Umbilical cord (tissue), 2 donors: ENCODE measurements around the gene PALLD. TPM values are rescaled to one million over a fixed set of nuclear protein-coding genes. Genes with fewer than 3 reads are reported as not detected.
"Not testable (repeated sequence)": the region's sequence is repeated elsewhere in the genome, so short reads cannot be mapped to it uniquely, and the experiment has no call there.

Source experiments
- DNase-seq: peaks from one replicate; pipeline ENCODE4 v3.0.0-alpha.2; 2015; ENCODE audit warnings: low spot score
- total RNA-seq: library from RNA; depleted of rRNA; stranded (reverse); fragments of >200 nt; gene quantifications from one replicate; pipeline ENCODE4 v1.2.3, GENCODE V29; 2014; ENCODE audit warnings: low replicate concordance; ENCODE audit not compliant: insufficient read depth

The PALLD gene
- total RNA-seq, 1 donor from 2014 or later: 441 TPM

DNA sequence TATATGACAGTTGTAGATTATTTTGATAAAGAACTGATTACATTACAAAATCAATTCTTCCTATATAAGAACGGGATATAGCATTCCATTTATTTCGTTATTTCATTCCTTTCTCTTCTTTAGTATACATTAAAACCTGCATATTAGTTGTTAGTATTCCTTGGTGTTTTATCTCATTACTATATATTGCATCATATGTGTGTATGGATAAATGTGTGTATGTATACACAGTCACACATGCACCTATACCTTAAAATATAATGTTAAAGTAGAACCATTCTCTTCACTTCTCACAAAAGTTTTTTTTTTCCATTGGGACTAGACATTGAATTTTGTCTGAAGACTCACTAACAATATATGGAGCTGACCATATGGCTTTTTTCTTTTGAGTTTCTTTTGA, 5.3 kb upstream of the PALLD start:
- no peak for DNase-seq

DNA sequence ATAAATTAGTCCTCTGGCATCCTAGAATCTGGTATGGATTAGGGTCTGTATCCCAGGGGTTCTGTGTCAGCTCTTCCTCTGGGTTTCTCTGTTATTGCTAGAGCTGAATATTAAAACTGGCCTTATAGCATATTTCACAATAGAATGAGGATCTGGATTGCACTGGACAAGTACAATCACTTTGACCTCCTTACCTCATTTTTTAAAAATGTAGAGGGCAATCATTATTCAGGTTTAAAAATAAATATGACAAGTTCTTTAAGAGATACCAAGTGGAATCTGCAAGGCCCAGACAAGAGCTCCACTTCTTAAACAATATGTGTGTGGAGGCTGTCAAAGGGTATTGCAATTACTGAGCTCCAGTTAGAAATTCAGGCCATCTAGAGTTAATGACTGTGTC, 1.4 kb downstream of the PALLD start:
- DNase-seq: peak; percentile 53

DNA sequence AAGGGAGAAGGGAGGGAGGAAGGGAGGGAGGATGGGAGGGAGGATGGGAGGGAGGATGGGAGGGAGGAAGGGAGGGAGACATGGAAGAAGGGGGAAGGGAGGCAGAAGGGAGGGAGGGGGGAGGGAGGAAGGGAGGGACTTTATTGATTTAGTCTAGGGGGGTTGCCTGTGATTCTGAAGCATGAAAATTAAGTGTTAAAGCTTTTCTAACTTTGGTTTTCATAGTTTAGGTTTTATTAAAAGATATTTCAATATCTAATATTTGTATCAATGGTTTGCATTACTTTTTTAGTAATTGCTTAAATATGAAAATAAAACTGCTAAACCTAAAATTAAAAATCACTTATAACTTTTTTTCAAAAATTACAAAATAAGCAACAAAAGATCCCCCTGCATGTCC, 2.4 kb downstream of the PALLD start:
- DNase-seq: no peak

DNA sequence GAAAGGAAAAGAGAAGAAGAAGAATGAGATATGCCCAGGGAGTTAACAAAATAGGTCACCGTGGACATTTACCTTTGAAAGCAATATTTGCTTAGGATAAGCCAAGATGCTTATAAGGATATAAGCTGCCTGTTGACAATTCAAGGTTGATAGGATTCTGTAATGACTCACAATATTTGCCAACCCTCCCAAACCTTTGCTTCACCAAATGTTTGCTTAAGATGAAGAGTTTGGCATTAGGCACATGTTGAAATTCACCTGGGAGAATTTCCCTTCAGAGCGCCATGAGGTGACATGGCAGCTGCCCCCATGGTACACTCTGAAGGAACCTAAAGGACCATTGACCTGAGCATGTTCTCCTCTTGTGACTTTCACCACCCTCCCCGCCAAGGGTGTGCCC, 4.6 kb downstream of the PALLD start:
- DNase-seq: no peak

DNA sequence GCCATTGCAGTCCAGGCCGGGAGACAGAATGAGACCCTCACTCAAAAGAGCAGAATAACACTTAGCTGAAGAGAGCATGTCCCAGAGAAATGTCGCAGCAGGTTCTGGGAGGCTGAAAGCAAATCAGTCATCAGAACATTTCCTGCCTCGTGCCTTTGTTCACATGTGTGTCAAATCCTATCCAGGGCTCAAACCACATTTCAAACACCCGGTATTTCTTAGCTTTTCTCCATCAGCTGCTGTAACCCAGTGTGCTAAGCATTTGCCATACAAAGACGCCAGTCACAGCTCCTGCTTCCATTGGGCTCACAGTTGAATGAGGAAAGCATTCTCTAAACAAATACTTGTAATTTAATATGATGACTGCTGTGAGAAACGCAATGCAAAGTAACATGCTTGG, 6.0 kb downstream of the PALLD start:
- no peak for DNase-seq

DNA sequence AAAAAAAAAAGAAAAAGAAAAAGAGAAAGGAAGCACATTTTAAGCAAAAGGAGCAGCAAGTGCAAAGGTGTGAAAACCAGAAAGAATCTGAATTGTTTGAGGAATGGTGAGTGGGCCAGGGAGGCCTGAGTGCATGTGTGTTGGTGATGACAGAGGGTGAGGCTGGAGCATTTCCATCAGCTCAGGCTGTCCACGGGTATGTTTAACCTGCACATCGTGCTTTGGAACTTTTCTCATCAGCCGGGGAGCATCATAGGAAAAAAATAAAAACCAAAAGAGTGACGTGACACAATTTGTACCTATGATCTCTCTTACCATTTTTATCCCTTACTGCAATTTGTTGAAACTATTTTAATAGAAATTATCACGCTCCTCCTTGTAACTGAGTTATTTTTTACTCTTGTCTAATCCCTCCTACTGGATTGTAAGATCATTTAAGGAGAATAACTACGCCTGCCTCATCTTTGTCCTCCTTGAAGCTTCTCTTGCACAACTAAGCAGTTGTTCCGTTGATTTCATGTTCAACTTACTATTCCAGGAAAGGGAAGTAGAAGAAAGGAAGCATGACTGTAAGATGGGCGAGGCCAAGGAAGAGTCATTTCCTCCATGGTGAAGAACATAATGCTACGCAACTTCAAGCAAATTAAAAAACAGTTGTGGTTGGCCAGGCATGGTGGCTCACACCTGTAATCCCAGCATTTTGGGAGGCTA, 7.0 kb downstream of the PALLD start:
- no peak for DNase-seq

DNA sequence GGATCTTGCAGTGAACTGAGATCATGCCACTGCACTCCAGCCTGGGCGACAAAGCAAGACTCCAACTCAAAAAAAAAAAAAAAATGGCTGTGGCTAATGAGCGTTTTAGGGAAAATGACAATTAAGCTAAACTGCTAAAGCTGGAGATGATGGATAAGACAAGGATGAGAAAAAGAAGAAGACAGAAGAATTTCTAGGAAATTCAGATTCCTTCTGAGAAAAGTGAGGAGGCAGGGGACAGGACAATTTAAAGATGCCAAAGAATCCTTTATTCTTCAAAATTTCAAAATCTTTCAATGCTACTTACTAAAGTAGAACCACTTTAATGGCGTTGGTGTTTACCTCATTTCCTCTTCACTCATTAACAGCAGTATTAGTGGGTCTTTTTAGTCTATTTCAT, 7.7 kb downstream of the PALLD start:
- DNase-seq: no peak

DNA sequence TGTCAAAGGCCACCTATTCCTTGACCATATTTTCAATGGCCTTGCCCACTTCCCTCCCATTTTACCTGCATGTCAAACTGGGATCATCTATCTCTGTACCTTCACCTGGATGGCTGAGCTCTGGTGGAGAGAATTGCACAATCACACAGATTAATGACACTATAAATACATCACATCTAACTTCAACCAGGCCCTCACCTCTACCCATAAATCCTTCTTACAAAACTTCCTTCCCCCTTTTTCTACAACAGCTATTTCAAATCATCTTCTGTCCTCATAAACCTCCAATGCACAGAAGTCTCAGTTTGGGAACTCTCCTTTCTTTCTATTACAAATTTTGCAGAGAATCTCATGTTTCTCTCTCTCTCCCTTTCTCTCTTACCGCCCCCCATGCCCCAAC, 9.2 kb downstream of the PALLD start:
- DNase-seq: no peak

DNA sequence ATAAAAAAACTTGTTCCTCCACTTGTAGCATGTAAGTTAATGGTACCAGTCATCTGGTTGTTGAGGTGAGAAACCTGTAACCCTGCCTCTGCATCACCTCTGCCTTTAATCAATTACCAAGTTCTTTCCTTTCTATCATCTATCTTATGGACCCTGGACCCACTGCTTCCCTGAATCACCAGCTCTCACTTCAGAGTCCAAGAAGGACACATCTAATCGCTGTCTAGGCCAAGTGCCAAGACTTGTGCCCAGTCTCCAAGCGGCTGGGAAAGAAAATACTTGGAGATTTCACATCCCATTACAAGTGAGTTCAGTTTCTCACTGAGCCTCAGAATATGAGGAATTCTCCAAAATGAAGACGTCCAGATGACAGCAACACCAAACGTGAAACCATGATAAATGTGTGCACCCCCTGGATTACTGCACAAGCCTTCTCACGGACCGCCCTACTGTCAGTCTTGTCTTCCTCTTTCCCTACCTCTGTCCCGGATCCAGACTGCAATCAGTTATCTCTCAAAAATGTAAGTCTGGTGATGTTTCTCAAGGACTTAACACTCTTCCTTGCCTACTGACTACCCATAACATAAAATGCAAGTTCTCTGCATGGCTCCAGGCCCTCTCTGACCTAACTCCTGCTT, 10.4 kb downstream of the PALLD start:
- no peak for DNase-seq

DNA sequence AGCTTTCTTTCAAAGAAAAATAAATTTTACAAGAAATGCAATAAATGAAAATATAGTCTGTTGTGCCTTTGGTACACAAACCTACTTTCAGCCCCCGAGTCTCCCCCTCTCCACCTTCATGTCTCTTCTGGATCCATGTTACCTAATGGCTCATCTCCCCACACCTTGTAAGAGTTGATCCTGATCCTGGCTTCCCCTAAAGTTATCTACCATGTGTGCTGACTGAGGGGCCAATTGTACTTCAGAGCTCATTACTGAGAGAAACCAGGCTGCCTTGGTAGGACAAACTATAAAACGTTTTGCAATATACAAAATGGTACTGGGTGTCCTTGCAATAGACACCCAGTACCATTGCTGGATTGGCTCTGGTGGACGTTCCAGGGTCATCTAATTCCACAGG, 11.8 kb downstream of the PALLD start:
- no peak for DNase-seq

DNA sequence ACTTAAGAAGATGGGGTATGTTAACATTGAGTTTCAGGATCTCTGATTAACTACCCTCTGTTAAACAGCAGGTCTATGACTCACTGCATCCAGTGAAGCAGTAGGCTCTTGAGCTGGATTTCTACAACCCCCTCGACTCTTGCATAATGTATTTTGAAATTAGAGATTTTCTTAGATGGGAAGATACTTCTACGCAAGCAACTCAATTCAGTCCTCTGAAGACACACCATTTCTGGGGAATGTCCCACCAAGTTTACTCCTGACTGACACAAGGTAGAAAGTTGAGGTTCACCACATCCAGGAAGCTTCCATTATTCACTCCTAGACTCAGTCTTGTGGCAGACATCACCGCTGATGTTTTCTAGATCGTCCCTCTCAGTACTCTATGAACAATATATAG, 12.9 kb downstream of the PALLD start:
- DNase-seq: no peak

DNA sequence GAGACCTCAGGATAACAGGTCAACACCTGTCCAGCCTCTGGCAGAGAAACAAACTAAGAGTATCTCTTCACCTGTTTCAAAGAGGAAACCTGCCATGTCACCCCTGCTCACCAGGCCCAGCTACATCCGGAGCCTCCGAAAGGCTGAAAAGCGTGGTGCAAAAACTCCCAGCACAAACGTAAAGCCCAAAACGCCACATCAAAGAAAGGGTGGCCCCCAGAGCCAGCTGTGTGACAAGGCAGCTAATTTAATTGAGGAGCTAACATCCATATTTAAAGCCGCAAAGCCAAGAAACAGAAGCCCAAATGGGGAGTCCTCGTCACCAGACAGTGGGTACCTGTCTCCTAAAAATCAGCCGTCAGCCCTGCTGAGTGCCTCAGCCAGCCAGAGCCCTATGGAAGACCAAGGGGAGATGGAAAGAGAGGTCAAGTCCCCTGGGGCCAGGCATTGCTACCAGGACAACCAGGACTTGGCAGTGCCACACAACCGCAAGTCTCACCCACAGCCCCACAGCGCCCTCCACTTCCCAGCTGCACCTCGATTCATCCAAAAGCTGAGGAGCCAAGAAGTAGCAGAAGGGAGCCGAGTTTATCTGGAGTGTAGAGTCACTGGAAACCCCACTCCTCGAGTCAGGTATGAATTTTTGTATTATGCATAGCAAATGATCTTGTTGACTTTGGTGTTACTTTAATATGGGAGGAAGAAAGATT, 15.1 kb downstream of the PALLD start:
- DNase-seq: no peak

DNA sequence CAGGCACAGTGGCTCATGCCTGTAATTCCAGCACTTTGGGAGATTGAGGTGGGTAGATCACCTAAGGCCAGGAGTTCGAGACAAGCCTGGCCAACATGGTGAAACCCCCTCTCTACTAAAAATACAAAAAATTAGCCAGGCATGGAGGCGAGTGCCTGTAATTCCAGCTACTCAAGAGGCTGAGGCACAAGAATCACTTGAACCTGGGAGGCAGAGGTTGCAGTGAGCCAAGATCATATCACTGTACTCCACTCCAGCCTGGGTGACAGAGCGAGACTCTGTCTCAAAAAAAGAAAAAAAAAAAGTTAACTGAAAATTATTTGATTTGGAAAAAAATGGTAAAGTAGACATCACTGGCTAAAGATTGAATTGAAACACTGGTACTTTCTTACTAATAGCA, 17.0 kb downstream of the PALLD start:
- not testable (repeated sequence) for DNase-seq

DNA sequence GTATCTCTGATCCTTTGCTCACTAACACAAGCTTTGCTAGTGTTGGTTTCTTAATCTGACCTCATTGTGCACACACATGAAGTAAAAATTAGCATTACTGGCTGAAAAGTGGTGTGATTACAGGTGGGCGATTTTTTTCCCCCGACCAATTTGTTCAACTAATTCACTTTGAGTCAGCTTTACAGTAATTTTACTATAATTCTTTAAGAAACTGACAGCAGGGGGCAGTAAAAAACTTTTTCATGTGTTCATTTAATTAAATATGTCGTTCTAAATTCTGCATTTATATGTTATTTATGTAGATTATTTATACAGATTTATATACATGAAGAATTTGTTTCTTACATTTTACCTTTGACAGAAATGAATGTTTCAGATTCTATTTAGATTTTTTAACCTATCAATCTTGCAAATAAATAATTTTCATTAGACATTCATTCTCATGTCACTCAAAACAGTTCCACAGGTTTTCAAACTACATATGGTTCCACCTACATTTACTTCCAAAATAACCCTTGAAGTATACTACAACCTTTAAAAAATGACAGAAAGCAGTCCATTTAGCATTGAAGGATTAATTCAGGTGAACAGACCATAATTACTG, 17.5 kb downstream of the PALLD start:
- DNase-seq: peak; percentile 66

DNA sequence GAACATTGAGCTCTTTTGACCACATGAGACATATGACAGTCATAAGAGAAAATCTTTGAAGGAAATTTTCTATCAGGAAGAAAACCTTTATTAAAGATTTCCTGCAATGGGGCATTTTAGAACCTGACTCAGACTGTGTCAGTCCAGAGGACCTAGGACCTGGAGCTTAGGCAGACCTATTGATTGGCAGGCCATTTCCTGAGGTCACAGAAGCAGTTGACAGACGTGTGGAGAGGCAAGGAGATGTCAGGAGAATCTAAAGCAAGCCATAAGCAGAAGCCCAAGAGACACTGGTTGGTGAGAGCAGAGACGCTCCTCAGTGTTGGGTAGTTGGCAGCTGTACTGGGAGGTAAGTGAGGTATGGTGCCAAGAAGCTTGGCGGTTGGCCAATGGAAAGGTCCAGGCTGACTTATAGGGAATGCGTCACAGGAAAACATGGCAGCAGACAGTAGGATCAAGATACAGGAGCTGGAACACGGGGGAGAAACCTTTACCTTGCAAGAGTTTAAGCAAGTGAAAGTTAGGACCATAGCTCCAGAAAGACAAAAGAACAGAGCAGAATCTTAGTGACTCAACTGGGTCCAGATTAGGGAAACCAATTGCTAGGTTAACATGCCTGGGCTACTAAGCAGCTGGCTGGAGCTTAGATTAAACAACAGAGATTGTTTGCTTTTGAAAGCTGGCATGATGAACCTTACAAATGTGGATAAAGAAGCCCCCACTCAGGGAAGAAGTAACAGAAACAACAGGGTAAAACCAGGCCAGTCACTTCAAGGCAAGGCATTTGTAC, 18.6 kb downstream of the PALLD start:
- DNase-seq: no peak

DNA sequence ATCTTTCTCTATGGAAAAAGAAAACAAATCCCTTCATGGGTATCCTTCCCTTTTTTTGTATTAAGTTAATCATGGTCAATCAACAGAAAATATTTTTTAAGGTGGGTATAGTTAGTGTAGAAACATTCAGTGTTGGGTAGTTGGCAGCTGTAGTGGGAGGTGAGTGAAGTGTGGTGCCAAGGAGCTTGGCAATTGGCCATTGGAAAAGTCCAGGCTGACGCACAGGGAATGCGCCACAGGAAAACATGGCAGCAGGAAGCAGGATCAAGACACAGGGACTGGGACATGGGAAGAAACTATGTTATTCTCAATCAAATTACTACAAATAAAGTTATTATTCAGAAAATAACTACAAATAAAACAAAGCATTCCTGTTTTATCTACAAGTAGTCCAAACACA, 20.0 kb downstream of the PALLD start:
- no peak for DNase-seq

DNA sequence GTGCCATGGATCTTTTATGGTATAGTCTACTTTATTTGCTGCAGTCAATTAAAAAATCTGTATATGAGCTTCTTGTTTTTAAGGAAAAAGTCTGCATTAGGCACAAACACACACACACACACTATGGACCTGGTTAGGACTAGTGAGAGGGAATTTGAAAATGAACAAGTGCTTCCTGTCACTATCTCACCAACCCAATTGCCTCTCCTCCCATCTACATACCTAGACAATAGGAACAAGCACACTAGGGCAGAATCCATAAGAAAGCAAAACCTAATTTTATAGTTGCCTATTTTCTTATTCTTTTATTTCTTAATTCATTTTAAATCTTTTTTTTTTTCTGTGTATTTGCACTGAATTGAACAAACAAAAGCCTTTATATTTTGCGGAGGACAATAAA, 22.7 kb downstream of the PALLD start:
- no peak for DNase-seq

DNA sequence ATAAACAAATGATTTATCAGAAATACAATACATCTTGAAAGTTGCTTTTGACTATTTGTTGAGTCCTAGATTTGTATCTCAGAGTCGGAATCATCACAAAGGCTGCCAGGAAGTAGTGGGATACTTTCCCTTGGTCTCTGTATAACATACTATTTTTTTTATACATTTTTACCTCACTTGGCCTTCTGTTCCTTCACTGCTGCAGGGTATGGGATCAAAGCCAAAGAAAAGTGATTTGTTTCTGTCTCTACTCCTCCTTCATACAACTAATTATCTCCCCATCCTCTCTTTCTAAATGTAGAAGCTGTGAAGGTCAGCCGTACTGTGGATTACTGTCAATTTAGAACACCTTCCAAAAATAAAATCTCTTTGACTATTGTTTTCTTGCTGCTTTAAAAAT, 24.9 kb downstream of the PALLD start:
- DNase-seq: no peak

DNA sequence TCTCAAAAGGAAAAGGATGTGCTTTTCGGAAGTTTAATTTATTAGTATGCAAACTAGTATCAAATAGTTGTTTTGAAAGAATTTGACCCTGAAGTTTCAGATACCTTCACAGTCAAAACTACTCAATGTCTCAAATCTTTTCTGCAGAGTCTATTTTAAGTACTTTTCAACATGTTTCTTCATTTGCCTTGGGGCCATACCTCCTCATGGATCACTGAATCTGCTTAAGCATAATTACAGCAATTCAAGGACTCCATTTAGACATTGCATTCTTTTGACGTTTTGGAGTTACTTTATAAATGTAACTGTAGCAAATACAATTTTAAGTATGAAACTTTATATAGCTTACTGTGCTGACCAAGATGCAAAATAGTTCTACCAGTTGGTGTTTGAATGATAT, 25.5 kb downstream of the PALLD start:
- DNase-seq: no peak

DNA sequence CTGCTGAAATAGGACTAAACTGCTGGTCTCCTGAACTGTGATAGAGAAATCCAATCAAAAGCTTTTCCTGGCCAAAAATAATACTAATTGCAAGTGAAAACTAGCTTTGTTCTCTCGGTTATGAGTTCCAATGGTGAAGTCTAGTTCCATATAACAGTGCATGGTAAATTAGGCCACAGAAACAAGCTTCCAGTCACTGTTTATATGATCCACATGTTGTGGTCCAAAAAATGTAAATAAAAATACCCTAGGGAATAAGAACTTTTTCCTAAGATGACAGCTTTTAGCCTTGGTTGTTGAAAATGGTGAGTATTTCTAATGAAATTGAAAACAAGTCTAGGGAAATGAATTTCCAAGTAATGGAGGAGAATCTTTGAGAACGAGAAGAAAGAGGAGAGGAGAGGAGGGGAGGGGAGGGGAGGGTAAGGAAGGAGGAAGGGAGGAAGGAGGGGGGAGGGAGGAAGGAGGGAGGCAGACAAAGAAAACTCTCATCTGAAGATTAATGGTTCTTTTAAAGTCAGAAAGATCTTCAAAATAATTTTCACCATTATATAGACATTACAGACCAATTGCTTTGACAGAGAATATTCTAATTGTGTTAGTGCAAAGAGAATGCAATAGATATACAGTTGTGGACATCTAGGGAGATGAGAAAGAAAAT, 26.1 kb downstream of the PALLD start:
- no peak for DNase-seq

DNA sequence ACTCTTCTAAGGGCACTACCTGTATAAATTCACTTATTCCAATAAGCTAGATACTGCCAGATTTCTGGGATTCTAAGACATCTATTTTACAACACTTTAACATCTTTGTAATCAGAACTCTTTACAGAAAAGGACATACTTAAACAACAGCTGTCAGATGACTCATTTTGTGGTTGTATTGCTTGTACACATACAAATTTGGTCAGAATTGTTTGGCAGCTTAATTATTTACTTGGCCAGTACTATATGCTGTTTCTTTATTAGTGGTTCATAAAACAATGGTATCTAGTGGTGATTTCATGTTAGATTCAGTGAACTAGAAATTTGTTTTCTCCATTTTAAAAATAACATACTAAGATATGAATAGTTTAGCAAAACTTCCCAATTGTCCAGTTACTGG, 27.2 kb downstream of the PALLD start:
- DNase-seq: no peak
